SK-N-SH (cell line): ENCODE measurements around the gene RAD9B. TPM values are rescaled to one million over a fixed set of nuclear protein-coding genes. Genes with fewer than 3 reads are reported as not detected.
A peak's percentile ranks its signal among the peaks of the same experiment; 100 is the strongest.

Source experiments
- CTCF ChIA-PET: fragments of 300-600, 350-600 bp; formaldehyde crosslinking; extraction: SDS; loops from one replicate; lab custom pipeline; 2021; lab: Yijun Ruan, JAX
- POLR2A ChIA-PET: fragments of 350-600 bp; sonication (Branson Sonifier 250); formaldehyde crosslinking; extraction: SDS; loops from one replicate; lab custom pipeline; 2020; ENCODE audit warnings: antibody characterized with exemption, inconsistent platforms; lab: Yijun Ruan, JAX
- DNase-seq: peaks from one replicate; pipeline ENCODE4 v3.0.0; 2012
- H2AFZ ChIP-seq: fragments of 200-600 bp; sonication (generic); 2 replicates; pipeline ENCODE4 v1.8.1; 2016; ENCODE audit warnings: antibody characterized with exemption, mild to moderate bottlenecking, low read depth
- H3F3A ChIP-seq: fragments of 200-600 bp; sonication (generic); replicated peaks from 2 replicates; pipeline ENCODE3; 2016; ENCODE audit warnings: antibody characterized with exemption, mild to moderate bottlenecking; ENCODE audit not compliant: insufficient read depth
- H3K27ac ChIP-seq, 2 experiments: fragments of 200-500 bp in 1 of 2; fragments of 200-600 bp in 1 of 2; sonication (Bioruptor generic) in 1 of 2; sonication (generic), shearing (Covaris generic) in 1 of 2; 2 replicates each; pipeline versions ENCODE4 v1.5.1 to v1.6.1; 2014 to 2016; ENCODE audit warnings: low read depth in 2 of 2, inconsistent platforms in 1 of 2, low read length in 1 of 2, mild to moderate bottlenecking in 1 of 2, mixed read lengths in 1 of 2
- H3K27me3 ChIP-seq: fragments of 200-600 bp; sonication (generic), shearing (Covaris generic); 2 replicates; pipeline ENCODE4 v1.6.1; 2016; ENCODE audit warnings: mixed run types; ENCODE audit not compliant: insufficient read depth
- H3K36me3 ChIP-seq, 2 experiments: fragments of 200-500 bp in 1 of 2; fragments of 200-600 bp in 1 of 2; sonication (Bioruptor generic) in 1 of 2; sonication (generic) in 1 of 2; replicated peaks in 1 of 2; 2 replicates each; pipeline versions ENCODE3 to v1.5.1; 2014 to 2016; ENCODE audit warnings: low read length in 1 of 2, mild to moderate bottlenecking in 1 of 2; ENCODE audit not compliant: insufficient read depth in 2 of 2, control insufficient read depth in 1 of 2
- H3K4me1 ChIP-seq, 2 experiments: fragments of 200-500 bp in 1 of 2; fragments of 200-600 bp in 1 of 2; sonication (Bioruptor generic) in 1 of 2; sonication (generic), shearing (Covaris generic) in 1 of 2; 2 replicates each; pipeline versions ENCODE4 v1.5.1 to v1.6.1; 2014 to 2016; ENCODE audit warnings: low read depth in 1 of 2, low read length in 1 of 2, mixed run types in 1 of 2; ENCODE audit not compliant: insufficient read depth in 2 of 2, control insufficient read depth in 1 of 2
- H3K4me2 ChIP-seq: fragments of 200-600 bp; sonication (generic), shearing (Covaris generic); 2 replicates; pipeline ENCODE4 v1.6.1; 2017; ENCODE audit warnings: mixed run types
- H3K4me3 ChIP-seq, 2 experiments: fragments of 200-500 bp in 1 of 2; fragments of 200-600 bp in 1 of 2; sonication (Bioruptor generic) in 1 of 2; sonication (generic), shearing (Covaris generic) in 1 of 2; 2 replicates each; pipeline versions ENCODE4 v1.5.1 to v1.8.1; 2014 to 2016; ENCODE audit warnings: low read depth in 2 of 2, inconsistent platforms in 1 of 2, low read length in 1 of 2, mild to moderate bottlenecking in 1 of 2, mixed read lengths in 1 of 2, moderate library complexity in 1 of 2
- H3K79me2 ChIP-seq: fragments of 200-600 bp; sonication (generic); 2 replicates; pipeline ENCODE4 v1.8.1; 2017; ENCODE audit warnings: mild to moderate bottlenecking; ENCODE audit not compliant: insufficient read depth
- H3K9ac ChIP-seq: fragments of 200-600 bp; sonication (generic); 2 replicates; pipeline ENCODE4 v1.6.1; 2017; ENCODE audit warnings: mixed run types
- H3K9me2 ChIP-seq: fragments of 200-600 bp; sonication (generic); 2 replicates; pipeline ENCODE4 v1.6.1; 2017; ENCODE audit warnings: mixed run types
- H3K9me3 ChIP-seq: fragments of 200-600 bp; sonication (generic); 2 replicates; pipeline ENCODE4 v1.6.1; 2017; ENCODE audit warnings: mixed run types, mild to moderate bottlenecking, moderate library complexity
- H4K20me1 ChIP-seq: fragments of 200-600 bp; sonication (generic); 2 replicates; pipeline ENCODE4 v1.6.1; 2017; ENCODE audit warnings: mild to moderate bottlenecking, mixed run types; ENCODE audit not compliant: insufficient read depth
- ELF1 ChIP-seq: IDR thresholded peaks from 2 replicates; pipeline ENCODE4 v1.4.0; 2012
- NFIC ChIP-seq: IDR thresholded peaks from 2 replicates; pipeline ENCODE4 v1.4.0; 2012; ENCODE audit warnings: borderline replicate concordance
- REST ChIP-seq: IDR thresholded peaks from 2 replicates; pipeline ENCODE4 v1.6.1; 2012; ENCODE audit warnings: mild to moderate bottlenecking, low read depth, low read length, moderate library complexity
- RXRA ChIP-seq: IDR thresholded peaks from 2 replicates; pipeline ENCODE4 v1.4.0; 2012; ENCODE audit warnings: low read depth, mild to moderate bottlenecking, borderline replicate concordance
- SIN3A ChIP-seq: IDR thresholded peaks from 2 replicates; pipeline ENCODE4 v1.6.1; 2012; ENCODE audit warnings: low read depth, mild to moderate bottlenecking, low read length, moderate library complexity, borderline replicate concordance
- TAF1 ChIP-seq: IDR thresholded peaks from 2 replicates; pipeline ENCODE4 v1.6.1; 2012; ENCODE audit warnings: low read depth, mild to moderate bottlenecking, low read length, moderate library complexity, borderline replicate concordance
- WGBS: methylation state at CpG from one replicate; pipeline ENCODE4 v1.1.6; 2017; ENCODE audit warnings: low lambda C conversion rate; 5-methylcytosine and 5-hydroxymethylcytosine counted together
- polyA plus RNA-seq, 3 experiments: library from polyadenylated mRNA; depleted of rRNA; stranded (reverse); fragments of >200 nt; gene quantifications; 2 replicates each; pipeline ENCODE4 v1.2.3, GENCODE V29; 2012
- TF ChIP-seq, protein P1 (sequence below): IDR thresholded peaks from 2 replicates; pipeline ENCODE4; 2012

The RAD9B gene
- polyA plus RNA-seq, 1 of the 3 experiments (the other 2 are of a cell fraction), result 0.20 TPM

GRCh38 chr12:110498984-110499706 is 3.0 kb upstream of the RAD9B start:
- ChIA-PET CTCF (interaction anchor here (1.1 to 2.1 kb wide), 2 partner anchors 17 to 30 kb away, joined by 4 to 11 read pairs; partner anchors contain the start of gene FAM216A), POLR2A (no interaction called here)
- peak overlapping the region; percentile 6; the same call in 1 of the 2 replicates for H3K4me2 ChIP-seq

GRCh38 chr12:110501399-110501751 is 756 bp upstream of the RAD9B start:
- Histone ChIP-seq H3K4me1 (peaks cover 10 to 20% of the 10 kb centered on the region in 2 experiments; a peak in 3 of 4 replicates), H2AFZ (peak overlapping the region; percentile 40; the same call in 1 of the 2 replicates), H3K36me3 (peaks cover 16 to 23% of the 10 kb centered on the region in 2 experiments), H3K27ac (peak overlapping the region; percentile 70 to 79), H3K9me2 (no peaks in the 10 kb centered on the region), H4K20me1 (peaks cover 8% of the 10 kb centered on the region; the same call in 1 of the 2 replicates), H3K9ac (peak overlapping the region; percentile 87), H3K79me2 (peaks cover 55% of the 10 kb centered on the region), H3K4me2 (peak overlapping the region; percentile 91), H3K4me3 (peak overlapping the region; percentile 85 to 94), H3K9me3 (no peaks in the 10 kb centered on the region), H3F3A (peaks cover 17% of the 10 kb centered on the region), H3K27me3 (no peaks in the 10 kb centered on the region)
- ChIA-PET CTCF (interaction anchor here (0.8 to 2.1 kb wide), 4 partner anchors 32 to 101 kb away, joined by 3 to 11 read pairs (median 4); partner anchors contain the start of gene FAM216A), POLR2A (no interaction called here)
- WGBS, result 0% methylated on average over 17 of the region's 17 CpGs
- peak; percentile 62 for DNase-seq
- no peak; the same call in 1 of the 2 replicates for TF ChIP-seq SIN3A
- TF ChIP-seq ELF1, result 0 out of 2 replicates have a peak, but pooled peaks have one; percentile 11
- no peak for TF ChIP-seq RXRA
- peak; percentile 38; the same call in 1 of the 2 replicates for TF ChIP-seq TAF1

More at GRCh38 chr12:110498984-110499706, 3.0 kb upstream of the RAD9B start:
- no peaks in the 10 kb centered on the region for H3K9me2 ChIP-seq
- no peak for TF ChIP-seq REST
- no peak for TF ChIP-seq NFIC
- TF ChIP-seq, protein P1, sequence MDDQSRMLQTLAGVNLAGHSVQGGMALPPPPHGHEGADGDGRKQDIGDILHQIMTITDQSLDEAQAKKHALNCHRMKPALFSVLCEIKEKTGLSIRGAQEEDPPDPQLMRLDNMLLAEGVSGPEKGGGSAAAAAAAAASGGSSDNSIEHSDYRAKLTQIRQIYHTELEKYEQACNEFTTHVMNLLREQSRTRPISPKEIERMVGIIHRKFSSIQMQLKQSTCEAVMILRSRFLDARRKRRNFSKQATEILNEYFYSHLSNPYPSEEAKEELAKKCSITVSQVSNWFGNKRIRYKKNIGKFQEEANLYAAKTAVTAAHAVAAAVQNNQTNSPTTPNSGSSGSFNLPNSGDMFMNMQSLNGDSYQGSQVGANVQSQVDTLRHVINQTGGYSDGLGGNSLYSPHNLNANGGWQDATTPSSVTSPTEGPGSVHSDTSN, result no peak
- TF ChIP-seq, all 33 proteins: peak for 0
- Histone ChIP-seq H3F3A (peaks cover 21% of the 10 kb centered on the region), H3K4me3 (no peak overlapping the region), H2AFZ (no peak overlapping the region), H3K9ac (no peak overlapping the region; the same call in 1 of the 2 replicates), H3K4me1 (peaks cover 10 to 20% of the 10 kb centered on the region in 2 experiments; a peak in 3 of 4 replicates), H3K79me2 (peaks cover 74% of the 10 kb centered on the region), H3K27me3 (no peaks in the 10 kb centered on the region), H3K9me3 (no peaks in the 10 kb centered on the region), H3K36me3 (peaks cover 27 to 46% of the 10 kb centered on the region in 2 experiments), H4K20me1 (peaks cover 8% of the 10 kb centered on the region; the same call in 1 of the 2 replicates), H3K27ac (peak overlapping the region in 1 of 2 experiments; percentile 12; a peak in 1 of 4 replicates)
- no peak for DNase-seq
- 80% methylated on average over 4 of the region's 4 CpGs for WGBS
